ENCODE results near the gene GABRA4. TPM values are rescaled to one million over a fixed set of nuclear protein-coding genes. Genes with fewer than 3 reads are reported as not detected.

Gene GABRA4
- total and polyA plus RNA-seq, 10 donors, result under 0.01 to 0.10 (median 0.04) TPM; not detected in 6

DNA sequence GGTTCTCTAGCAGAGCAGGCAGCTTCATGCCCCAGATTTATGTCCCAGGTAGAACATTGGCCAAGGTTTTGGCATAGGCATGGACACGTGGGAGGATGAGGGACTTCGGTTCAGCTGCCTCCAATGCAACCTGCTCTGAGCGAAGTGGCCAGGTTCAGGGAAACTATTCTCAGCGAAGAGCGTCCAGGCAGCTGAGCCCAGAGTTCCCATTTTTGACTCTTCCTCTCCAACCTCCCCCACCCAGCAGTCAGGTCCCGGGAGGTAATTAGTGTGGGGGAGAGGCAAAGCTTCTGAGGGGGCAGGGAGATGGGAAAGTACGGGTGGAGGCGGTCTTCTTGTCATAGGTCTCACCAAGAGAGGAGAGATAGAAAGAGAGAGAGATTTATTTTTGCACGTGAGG is 1.0 kb downstream of the GABRA4 start:
- no peak for DNase-seq
- Histone ChIP-seq H3K27me3 (replicated peaks in 1 of 7) (peaks cover 0 to 57% (median 16%) of the 10 kb centered on the region in 7 donors), H3K36me3 (no peaks in the 10 kb centered on the region), H3K4me3 (no peak overlapping the region), H3K4me1 (peaks cover 0 to 16% (median 13%) of the 10 kb centered on the region in 6 donors), H3K27ac (no peak overlapping the region), H3K9me3 (no peaks in the 10 kb centered on the region)
- TF ChIP-seq CTCF (IDR thresholded peaks at IDR 0.05 in 8 of 11, conservative IDR thresholded peaks at IDR 0.05 in 3 of 11), result no peak
- TF ChIP-seq POLR2A (IDR thresholded peaks at IDR 0.05), result no peak
- intact Hi-C loops (cut with DNase I; ENCODE audit: low total_unique reads), result no loop called here
- WGBS, 5 donors, result 13 to 26% (median 19%) methylated on average over 9 of the region's 9 CpGs

DNA sequence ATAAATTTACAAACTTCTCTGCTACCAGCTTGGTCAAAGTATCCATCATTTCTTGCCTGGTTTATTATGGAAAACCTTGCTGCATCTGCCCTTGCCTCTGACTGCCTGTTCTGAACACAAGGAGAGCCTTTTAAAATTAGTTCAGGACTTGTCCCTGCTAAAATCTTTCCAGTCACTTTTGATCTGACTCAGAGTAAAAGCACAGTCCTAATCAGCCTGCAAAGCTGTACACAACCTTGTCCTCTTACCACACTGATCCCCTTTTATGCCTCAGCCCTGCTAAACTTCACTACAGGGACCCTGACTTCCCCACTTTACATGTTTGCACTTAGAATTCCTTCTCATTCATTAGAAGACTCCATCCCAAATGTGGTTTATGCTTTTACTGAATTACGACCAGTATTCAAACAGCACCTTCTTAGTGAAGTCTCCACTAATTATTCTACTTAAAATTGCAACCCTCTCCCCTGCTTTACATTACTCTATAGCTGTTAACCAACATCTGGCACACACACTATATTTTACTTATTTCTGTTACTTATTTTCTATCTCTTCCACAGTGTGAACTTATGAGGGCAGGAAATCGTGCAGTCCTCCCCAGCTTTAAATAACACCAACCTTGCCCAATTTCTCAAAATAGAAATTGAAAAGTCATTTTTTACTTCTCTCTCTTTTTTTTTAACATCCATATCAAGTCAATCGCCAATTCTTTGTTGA is 6.3 kb downstream of the GABRA4 start:
- intact Hi-C loops (cut with DNase I; ENCODE audit: low total_unique reads), result no loop called here
- H3K27me3 ChIP-seq (replicated peaks in 1 of 7), result peaks cover 0 to 21% (median 0%) of the 10 kb centered on the region in 7 donors
- DNase-seq, result no peak
- H3K4me1 ChIP-seq, result no peaks in the 10 kb centered on the region
- no peak overlapping the region for H3K4me3 ChIP-seq
- no peak for TF ChIP-seq CTCF (IDR thresholded peaks at IDR 0.05 in 8 of 11, conservative IDR thresholded peaks at IDR 0.05 in 3 of 11)
- no peaks in the 10 kb centered on the region for H3K36me3 ChIP-seq
- H3K27ac ChIP-seq, result no peak overlapping the region
- H3K9me3 ChIP-seq, result no peaks in the 10 kb centered on the region
- 54 to 72% (median 57%) methylated on average over 3 of the region's 3 CpGs for WGBS, 5 donors

GRCh38 chr4:46984781-46985180 is 8.6 kb downstream of the GABRA4 start:
- no peak for TF ChIP-seq CTCF (IDR thresholded peaks at IDR 0.05 in 8 of 11, conservative IDR thresholded peaks at IDR 0.05 in 3 of 11)
- no peak for TF ChIP-seq POLR2AphosphoS5 (IDR thresholded peaks at IDR 0.05)
- TF ChIP-seq POLR2A (IDR thresholded peaks at IDR 0.05), result no peak

GRCh38 chr4:46980851-46981250 is 12.5 kb downstream of the GABRA4 start:
- Histone ChIP-seq H3K4me3 (no peak overlapping the region), H3K27ac (no peak overlapping the region), H3K4me1 (no peaks in the 10 kb centered on the region), H3K27me3 (replicated peaks in 1 of 7) (peaks cover 0 to 7% (median 0%) of the 10 kb centered on the region in 7 donors), H3K36me3 (no peaks in the 10 kb centered on the region), H3K9me3 (no peaks in the 10 kb centered on the region)
- TF ChIP-seq POLR2A (IDR thresholded peaks at IDR 0.05), result no peak
- TF ChIP-seq POLR2AphosphoS5 (IDR thresholded peaks at IDR 0.05), result no peak
- no peak for TF ChIP-seq CTCF (IDR thresholded peaks at IDR 0.05 in 8 of 11, conservative IDR thresholded peaks at IDR 0.05 in 3 of 11)
- intact Hi-C loops (cut with DNase I; ENCODE audit: low total_unique reads), result no loop called here
- DNase-seq, result no peak
- 74 to 85% (median 82%) methylated on average over 4 of the region's 4 CpGs for WGBS, 5 donors

More at GRCh38 chr4:46984781-46985180, 8.6 kb downstream of the GABRA4 start:
- no peak overlapping the region for H3K4me3 ChIP-seq
- H3K9me3 ChIP-seq, result no peaks in the 10 kb centered on the region
- H3K36me3 ChIP-seq, result no peaks in the 10 kb centered on the region
- no peak overlapping the region for H3K27ac ChIP-seq
- H3K27me3 ChIP-seq (replicated peaks in 1 of 7), result peaks cover 0 to 6% (median 0%) of the 10 kb centered on the region in 7 donors
- 85 to 98% (median 91%) methylated on average over 1 of the region's 1 CpG for WGBS, 5 donors
- intact Hi-C loops (cut with DNase I; ENCODE audit: low total_unique reads), result no loop called here
- H3K4me1 ChIP-seq, result no peaks in the 10 kb centered on the region
- DNase-seq, result no peak
